ENCODE measurements around the gene SPEG.

GRCh38 chr2:219398721-219399363, 35.8 kb upstream of the SPEG start:
- TF ChIP-seq, protein P1, sequence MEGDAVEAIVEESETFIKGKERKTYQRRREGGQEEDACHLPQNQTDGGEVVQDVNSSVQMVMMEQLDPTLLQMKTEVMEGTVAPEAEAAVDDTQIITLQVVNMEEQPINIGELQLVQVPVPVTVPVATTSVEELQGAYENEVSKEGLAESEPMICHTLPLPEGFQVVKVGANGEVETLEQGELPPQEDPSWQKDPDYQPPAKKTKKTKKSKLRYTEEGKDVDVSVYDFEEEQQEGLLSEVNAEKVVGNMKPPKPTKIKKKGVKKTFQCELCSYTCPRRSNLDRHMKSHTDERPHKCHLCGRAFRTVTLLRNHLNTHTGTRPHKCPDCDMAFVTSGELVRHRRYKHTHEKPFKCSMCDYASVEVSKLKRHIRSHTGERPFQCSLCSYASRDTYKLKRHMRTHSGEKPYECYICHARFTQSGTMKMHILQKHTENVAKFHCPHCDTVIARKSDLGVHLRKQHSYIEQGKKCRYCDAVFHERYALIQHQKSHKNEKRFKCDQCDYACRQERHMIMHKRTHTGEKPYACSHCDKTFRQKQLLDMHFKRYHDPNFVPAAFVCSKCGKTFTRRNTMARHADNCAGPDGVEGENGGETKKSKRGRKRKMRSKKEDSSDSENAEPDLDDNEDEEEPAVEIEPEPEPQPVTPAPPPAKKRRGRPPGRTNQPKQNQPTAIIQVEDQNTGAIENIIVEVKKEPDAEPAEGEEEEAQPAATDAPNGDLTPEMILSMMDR (IDR thresholded peaks at IDR 0.05; ENCODE audit: extremely low read depth in 1 of 2, insufficient read depth in 1 of 2, low read depth in 1 of 2, low read length in 2 of 2), result no peak
- TF ChIP-seq EZH2 (IDR thresholded peaks at IDR 0.05; ENCODE audit: borderline replicate concordance, low read depth, low read length, severe bottlenecking) (no peak), POLR2A (IDR thresholded peaks at IDR 0.05; ENCODE audit: low read depth, low read length) (no peak), GATA2 (IDR thresholded peaks at IDR 0.05; ENCODE audit: insufficient read depth, insufficient read length, low read depth, low read length) (no peak), POLR2AphosphoS5 (IDR thresholded peaks at IDR 0.05; ENCODE audit: insufficient read depth, low read depth, low read length) (no peak), MYC (IDR thresholded peaks at IDR 0.05; ENCODE audit: low read depth, low read length) (no peak), JUN (IDR thresholded peaks at IDR 0.05; ENCODE audit: borderline replicate concordance, insufficient read depth, insufficient read length, low read depth) (no peak)
